ENCODE results near the gene UTP14A. TPM values are rescaled to one million over a fixed set of nuclear protein-coding genes. Genes with fewer than 3 reads are reported as not detected.
A peak's percentile ranks its signal among the peaks of the same experiment; 100 is the strongest.

The UTP14A gene
- total RNA-seq, 1 experiment from 2014 or later, result 20.2 TPM

DNA sequence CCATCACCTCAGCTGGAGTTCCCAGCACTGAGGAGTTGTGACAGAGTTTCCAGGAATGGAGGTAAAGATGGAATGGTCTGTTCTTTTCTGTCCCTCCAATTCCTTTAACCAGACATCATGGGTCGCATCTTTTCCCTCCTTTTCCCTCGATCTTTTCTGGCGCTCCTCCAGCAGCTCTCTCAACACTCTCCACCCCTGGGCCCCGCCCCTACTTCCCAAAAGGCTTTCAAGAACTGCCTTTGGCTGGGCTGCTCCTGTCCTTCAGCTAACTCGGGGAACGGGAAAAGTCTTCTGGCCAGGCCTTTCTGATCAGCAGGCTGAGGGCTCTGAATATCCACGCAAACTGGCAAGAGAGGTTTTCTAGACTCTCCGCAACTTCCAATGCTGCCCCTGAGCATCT lies 34.0 kb downstream of the UTP14A start:
- Histone ChIP-seq H3K36me3 (ENCODE audit: low read depth, low read length) (no peaks in the 10 kb centered on the region), H3F3A (ENCODE audit: low read length, unreplicated experiment) (no peaks in the 10 kb centered on the region), H2AFZ (ENCODE audit: low read length) (no peak overlapping the region), H3K4me2 (ENCODE audit: low read length) (no peak overlapping the region), H3K9ac (ENCODE audit: low read length) (no peak overlapping the region), H4K20me1 (ENCODE audit: low read length) (no peaks in the 10 kb centered on the region), H3K4me3 (ENCODE audit: low read length) (no peak overlapping the region), H3K27ac (ENCODE audit: low read length) (no peak overlapping the region), H3K79me2 (ENCODE audit: low read length) (no peaks in the 10 kb centered on the region), H3K4me1 (ENCODE audit: insufficient read depth, low read length) (no peaks in the 10 kb centered on the region), H3K9me2 (replicated peaks; ENCODE audit: low read length) (no peaks in the 10 kb centered on the region), H3K9me3 (ENCODE audit: low read length) (no peaks in the 10 kb centered on the region), H3K27me3 (ENCODE audit: low read length) (no peaks in the 10 kb centered on the region)
- no peak for TF ChIP-seq EZH2 (IDR thresholded peaks at IDR 0.05; ENCODE audit: low read length, unreplicated experiment)
- TF ChIP-seq EZH2phosphoT487 (IDR thresholded peaks at IDR 0.05; ENCODE audit: borderline replicate concordance, low read length), result no peak
- TF ChIP-seq CTCF (conservative IDR thresholded peaks at IDR 0.05; ENCODE audit: low read depth, low read length), result no peak
- no TSS peak for BruUV-seq (replicated peaks)
- POLR2A ChIA-PET (ENCODE audit: unreplicated experiment), result no interaction called here
- ATAC-seq, result no peak
- CTCF ChIA-PET, result no interaction called here
- DNase-seq, result no peak
- intact Hi-C loops (cut with micrococcal nuclease), result no loop called here

GRCh38 chrX:129940721-129941120 lies 34.8 kb downstream of the UTP14A start:
- POLR2A ChIA-PET (ENCODE audit: unreplicated experiment), result no interaction called here
- Histone ChIP-seq H3K4me1 (ENCODE audit: insufficient read depth, low read length) (no peaks in the 10 kb centered on the region), H3K27ac (ENCODE audit: low read length) (no peak overlapping the region), H3K4me2 (ENCODE audit: low read length) (no peak overlapping the region), H3K4me3 (ENCODE audit: low read length) (no peak overlapping the region), H3F3A (ENCODE audit: low read length, unreplicated experiment) (no peaks in the 10 kb centered on the region), H3K36me3 (ENCODE audit: low read depth, low read length) (no peaks in the 10 kb centered on the region), H4K20me1 (ENCODE audit: low read length) (no peaks in the 10 kb centered on the region), H3K9me2 (replicated peaks; ENCODE audit: low read length) (no peaks in the 10 kb centered on the region), H3K9me3 (ENCODE audit: low read length) (no peaks in the 10 kb centered on the region), H2AFZ (ENCODE audit: low read length) (no peak overlapping the region), H3K79me2 (ENCODE audit: low read length) (no peaks in the 10 kb centered on the region), H3K27me3 (ENCODE audit: low read length) (no peaks in the 10 kb centered on the region), H3K9ac (ENCODE audit: low read length) (no peak overlapping the region)
- CTCF ChIA-PET, result no interaction called here
- intact Hi-C loops (cut with micrococcal nuclease), result no loop called here
- no peak for DNase-seq
- no peak for ATAC-seq
- BruUV-seq (replicated peaks), result no TSS peak
- TF ChIP-seq EZH2 (IDR thresholded peaks at IDR 0.05; ENCODE audit: low read length, unreplicated experiment) (no peak), CTCF (conservative IDR thresholded peaks at IDR 0.05; ENCODE audit: low read depth, low read length) (no peak), EZH2phosphoT487 (IDR thresholded peaks at IDR 0.05; ENCODE audit: borderline replicate concordance, low read length) (no peak)

- ChIA-PET CTCF (no interaction called here), POLR2A (ENCODE audit: unreplicated experiment) (no interaction called here)
- Histone ChIP-seq H3F3A (ENCODE audit: low read length, unreplicated experiment) (no peaks in the 10 kb centered on the region), H3K27me3 (ENCODE audit: low read length) (no peaks in the 10 kb centered on the region), H3K4me1 (ENCODE audit: insufficient read depth, low read length) (no peaks in the 10 kb centered on the region), H3K79me2 (ENCODE audit: low read length) (no peaks in the 10 kb centered on the region), H3K4me2 (ENCODE audit: low read length) (no peak overlapping the region), H2AFZ (ENCODE audit: low read length) (no peak overlapping the region), H3K4me3 (ENCODE audit: low read length) (no peak overlapping the region), H3K9me2 (replicated peaks; ENCODE audit: low read length) (no peaks in the 10 kb centered on the region), H3K27ac (ENCODE audit: low read length) (no peak overlapping the region), H3K9ac (ENCODE audit: low read length) (no peak overlapping the region), H3K36me3 (ENCODE audit: low read depth, low read length) (no peaks in the 10 kb centered on the region), H3K9me3 (ENCODE audit: low read length) (no peaks in the 10 kb centered on the region), H4K20me1 (ENCODE audit: low read length) (no peaks in the 10 kb centered on the region)
- ATAC-seq (no peak), DNase-seq (peak; percentile 9)
- intact Hi-C loops (cut with micrococcal nuclease), result no loop called here
- BruUV-seq (replicated peaks), result no TSS peak
- TF ChIP-seq CTCF (conservative IDR thresholded peaks at IDR 0.05; ENCODE audit: low read depth, low read length) (no peak), EZH2 (IDR thresholded peaks at IDR 0.05; ENCODE audit: low read length, unreplicated experiment) (no peak), EZH2phosphoT487 (IDR thresholded peaks at IDR 0.05; ENCODE audit: borderline replicate concordance, low read length) (no peak)
These were observed 39.2 kb downstream of the UTP14A start for GRCh38 chrX:129945131-129945530.
